ENCODE measurements around the gene ITGB3.
"Not testable (repeated sequence)": the region's sequence is repeated elsewhere in the genome, so short reads cannot be mapped to it uniquely, and the experiment has no call there.

DNA sequence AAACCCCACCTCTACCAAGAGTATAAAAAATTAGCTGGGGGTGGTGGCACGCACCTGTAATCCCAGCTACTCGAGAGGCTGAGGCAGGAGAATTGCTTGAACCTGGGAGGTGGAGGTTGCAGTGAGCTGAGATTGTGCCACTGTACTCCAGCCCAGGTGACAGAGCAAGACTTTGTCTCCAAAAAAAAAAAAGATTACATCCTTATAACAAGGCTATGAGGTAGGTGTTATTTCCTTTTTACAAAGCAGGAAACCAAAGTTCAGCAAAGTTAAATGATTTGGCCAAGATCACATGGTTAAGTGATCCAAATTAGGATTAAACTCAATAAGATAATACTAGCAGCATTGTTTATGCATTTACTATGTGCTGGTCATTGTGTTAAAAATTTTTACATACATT is 36.3 kb upstream of the ITGB3 start:
- TF ChIP-seq, protein P1, sequence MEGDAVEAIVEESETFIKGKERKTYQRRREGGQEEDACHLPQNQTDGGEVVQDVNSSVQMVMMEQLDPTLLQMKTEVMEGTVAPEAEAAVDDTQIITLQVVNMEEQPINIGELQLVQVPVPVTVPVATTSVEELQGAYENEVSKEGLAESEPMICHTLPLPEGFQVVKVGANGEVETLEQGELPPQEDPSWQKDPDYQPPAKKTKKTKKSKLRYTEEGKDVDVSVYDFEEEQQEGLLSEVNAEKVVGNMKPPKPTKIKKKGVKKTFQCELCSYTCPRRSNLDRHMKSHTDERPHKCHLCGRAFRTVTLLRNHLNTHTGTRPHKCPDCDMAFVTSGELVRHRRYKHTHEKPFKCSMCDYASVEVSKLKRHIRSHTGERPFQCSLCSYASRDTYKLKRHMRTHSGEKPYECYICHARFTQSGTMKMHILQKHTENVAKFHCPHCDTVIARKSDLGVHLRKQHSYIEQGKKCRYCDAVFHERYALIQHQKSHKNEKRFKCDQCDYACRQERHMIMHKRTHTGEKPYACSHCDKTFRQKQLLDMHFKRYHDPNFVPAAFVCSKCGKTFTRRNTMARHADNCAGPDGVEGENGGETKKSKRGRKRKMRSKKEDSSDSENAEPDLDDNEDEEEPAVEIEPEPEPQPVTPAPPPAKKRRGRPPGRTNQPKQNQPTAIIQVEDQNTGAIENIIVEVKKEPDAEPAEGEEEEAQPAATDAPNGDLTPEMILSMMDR (IDR thresholded peaks at IDR 0.05), result not testable (repeated sequence)
- not testable (repeated sequence) for TF ChIP-seq JUND (IDR thresholded peaks at IDR 0.05); SMC3 (IDR thresholded peaks at IDR 0.05; ENCODE audit: low read depth, low read length); GABPA (IDR thresholded peaks at IDR 0.05; ENCODE audit: low read depth)
- TF ChIP-seq, protein P2, sequence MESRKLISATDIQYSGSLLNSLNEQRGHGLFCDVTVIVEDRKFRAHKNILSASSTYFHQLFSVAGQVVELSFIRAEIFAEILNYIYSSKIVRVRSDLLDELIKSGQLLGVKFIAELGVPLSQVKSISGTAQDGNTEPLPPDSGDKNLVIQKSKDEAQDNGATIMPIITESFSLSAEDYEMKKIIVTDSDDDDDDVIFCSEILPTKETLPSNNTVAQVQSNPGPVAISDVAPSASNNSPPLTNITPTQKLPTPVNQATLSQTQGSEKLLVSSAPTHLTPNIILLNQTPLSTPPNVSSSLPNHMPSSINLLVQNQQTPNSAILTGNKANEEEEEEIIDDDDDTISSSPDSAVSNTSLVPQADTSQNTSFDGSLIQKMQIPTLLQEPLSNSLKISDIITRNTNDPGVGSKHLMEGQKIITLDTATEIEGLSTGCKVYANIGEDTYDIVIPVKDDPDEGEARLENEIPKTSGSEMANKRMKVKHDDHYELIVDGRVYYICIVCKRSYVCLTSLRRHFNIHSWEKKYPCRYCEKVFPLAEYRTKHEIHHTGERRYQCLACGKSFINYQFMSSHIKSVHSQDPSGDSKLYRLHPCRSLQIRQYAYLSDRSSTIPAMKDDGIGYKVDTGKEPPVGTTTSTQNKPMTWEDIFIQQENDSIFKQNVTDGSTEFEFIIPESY (IDR thresholded peaks at IDR 0.05; ENCODE audit: borderline replicate concordance, low read depth), result not testable (repeated sequence)
- TF ChIP-seq, protein P3, sequence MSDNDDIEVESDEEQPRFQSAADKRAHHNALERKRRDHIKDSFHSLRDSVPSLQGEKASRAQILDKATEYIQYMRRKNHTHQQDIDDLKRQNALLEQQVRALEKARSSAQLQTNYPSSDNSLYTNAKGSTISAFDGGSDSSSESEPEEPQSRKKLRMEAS (IDR thresholded peaks at IDR 0.05; ENCODE audit: low read depth), result not testable (repeated sequence)
